K562 (cell line): Measurements from ENCODE around the gene CPLX3. TPM values are rescaled to one million over a fixed set of nuclear protein-coding genes. Genes with fewer than 3 reads are reported as not detected.

Source experiments
- ATAC-seq: fragments of 200-7000 bp; cut with Tn5 transposase; 3 replicates; pipeline ENCODE4 v1.9.1; 2020; ENCODE audit warnings: moderate library complexity
- BruUV-seq: library from RNA; stranded (reverse); fragments of 400-500 nt; replicated peaks from 2 replicates; lab custom pipeline; 2021; lab: Mats Ljungman, UMichigan
- CTCF ChIA-PET: fragments of 300-600 bp; formaldehyde crosslinking; extraction: SDS; loops from one replicate; lab custom pipeline; 2021; ENCODE audit warnings: low intra/inter-chr PET ratio; lab: Yijun Ruan, JAX
- POLR2A ChIA-PET: fragments of 300-600, 350-650 bp; sonication (Branson Sonifier 250); formaldehyde crosslinking; extraction: SDS; loops from one replicate; lab custom pipeline; 2021; ENCODE audit warnings: antibody characterized with exemption, inconsistent platforms; lab: Yijun Ruan, JAX
- DNase-seq, 4 experiments: peaks; one replicate each; pipeline versions ENCODE4 v3.0.0 to v3.0.0-alpha.2; 2011 to 2018; ENCODE audit warnings: low spot score in 3 of 4, mixed read lengths in 3 of 4; ENCODE audit errors: extremely low read depth in 1 of 4
- FAIRE-seq: peaks from 2 replicates; lab custom pipeline; 2011; peaks lifted over from hg19 to GRCh38; lab: Jason Lieb, UNC
- H2AFZ ChIP-seq: 2 replicates; pipeline ENCODE4 v1.6.0; 2011; ENCODE audit warnings: low read depth, low read length, control low read depth, inconsistent platforms
- H3K27ac ChIP-seq: fragments of 200-600 bp; 3 replicates; pipeline ENCODE4 v1.8.0; 2011; ENCODE audit warnings: low read depth, mild to moderate bottlenecking, control low read depth, inconsistent platforms, low read length, moderate library complexity, mixed read lengths; ENCODE audit errors: extremely low read depth
- H3K27me3 ChIP-seq, 2 experiments: fragments of 300-600 bp in 1 of 2; 2 replicates in 1 of 2; 3 replicates in 1 of 2; pipeline versions ENCODE4 v1.6.0 to v1.8.0; 2011; ENCODE audit warnings: inconsistent platforms in 2 of 2, low read length in 2 of 2, mild to moderate bottlenecking in 1 of 2, mixed read lengths in 1 of 2, moderate library complexity in 1 of 2; ENCODE audit not compliant: control insufficient read depth in 2 of 2, insufficient read depth in 2 of 2
- H3K36me3 ChIP-seq: fragments of 300-600 bp; 3 replicates; pipeline ENCODE4 v1.8.0; 2011; ENCODE audit warnings: mild to moderate bottlenecking, low read length, inconsistent platforms; ENCODE audit not compliant: control insufficient read depth, insufficient read depth
- H3K4me1 ChIP-seq, 2 experiments: fragments of 200-600 bp in 1 of 2; replicated peaks in 1 of 2; 2 replicates in 1 of 2; 3 replicates in 1 of 2; pipeline versions ENCODE4 v1.5.1 to v1.8.0; 2011; ENCODE audit warnings: inconsistent platforms in 2 of 2, low read length in 2 of 2, mild to moderate bottlenecking in 1 of 2, mixed read lengths in 1 of 2, moderate library complexity in 1 of 2; ENCODE audit not compliant: control insufficient read depth in 2 of 2, insufficient read depth in 2 of 2
- H3K4me2 ChIP-seq: 2 replicates; pipeline ENCODE4 v1.6.1; 2011; ENCODE audit warnings: low read length, control low read depth, inconsistent platforms, mixed read lengths; ENCODE audit not compliant: insufficient read depth
- H3K4me3 ChIP-seq: fragments of 200-600 bp; sonication (generic), shearing (Covaris generic); 2 replicates; pipeline ENCODE4 v1.5.1; 2016; ENCODE audit warnings: control low read depth, inconsistent platforms
- H3K79me2 ChIP-seq: fragments of 200-600 bp; 3 replicates; pipeline ENCODE4 v1.8.0; 2011; ENCODE audit warnings: low read length, inconsistent platforms; ENCODE audit not compliant: control insufficient read depth, insufficient read depth
- H3K9ac ChIP-seq, 2 experiments: 2 replicates each; pipeline versions ENCODE4 v1.6.0 to v1.6.1; 2011; ENCODE audit warnings: low read depth in 2 of 2, low read length in 2 of 2, control low read depth in 1 of 2, inconsistent platforms in 1 of 2, mild to moderate bottlenecking in 1 of 2, mixed read lengths in 1 of 2; ENCODE audit not compliant: insufficient read depth in 1 of 2
- H3K9me1 ChIP-seq: one replicate; pipeline ENCODE4 v1.6.0; 2011; ENCODE audit warnings: inconsistent platforms, mild to moderate bottlenecking, low read length, moderate library complexity; ENCODE audit not compliant: control insufficient read depth, insufficient read depth
- H3K9me3 ChIP-seq: replicated peaks from 2 replicates; pipeline ENCODE4 v1.5.1; 2011; ENCODE audit warnings: low read depth, low read length, inconsistent platforms; ENCODE audit not compliant: control insufficient read depth, insufficient read depth
- H4K20me1 ChIP-seq: replicated peaks from 2 replicates; pipeline ENCODE4 v1.6.1; 2011; ENCODE audit warnings: low read length, inconsistent platforms, mixed read lengths; ENCODE audit not compliant: control insufficient read depth, insufficient read depth
- BCL6 ChIP-seq: fragments of 250-450 bp; sonication (Bioruptor Pico); IDR thresholded peaks from 2 replicates; pipeline ENCODE4 v1.4.0; 2020
- CTBP1 ChIP-seq: fragments of 450-650 bp; IDR thresholded peaks from 2 replicates; pipeline ENCODE4 v1.6.1; 2016; ENCODE audit warnings: borderline replicate concordance
- ZBTB43 ChIP-seq: sonication (generic); formaldehyde crosslinking; IDR thresholded peaks from 2 replicates; pipeline ENCODE4 v1.8.0; 2023; ENCODE audit warnings: mild to moderate bottlenecking, missing genetic modification reagents
- WGBS: fragments of 100-300 bp; shearing (Covaris generic); methylation state at CpG from one replicate; pipeline ENCODE4 v1.1.6; 2016; ENCODE audit warnings: low coverage, mixed read lengths; ENCODE audit not compliant: insufficient coverage; ENCODE audit errors: missing lambda C conversion rate; 5-methylcytosine and 5-hydroxymethylcytosine counted together
- in situ Hi-C: fragments of 300-500 bp; cut with MboI; formaldehyde crosslinking; loops from 4 replicates; pipeline ENCODE4 v1.15.0; 2018; ENCODE audit warnings: inconsistent platforms, mixed read lengths
- intact Hi-C: fragments of 100-400 bp; cut with micrococcal nuclease; formaldehyde crosslinking; loops from 2 replicates; pipeline ENCODE4 v1.14.2; 2022
- polyA plus RNA-seq, 8 experiments: library from polyadenylated mRNA; depleted of rRNA in 4 of 8; stranded (reverse) in 5 of 8; unstranded in 3 of 8; fragments of >200 nt; fragmentation: Nextera tagmentation in 2 of 8; fragmentation: Illumina TruSeq in 1 of 8; extraction: Ambion mirVana in 2 of 8; extraction: Trizol in 1 of 8; gene quantifications; 2 replicates each; pipeline versions ENCODE4 v1.2.1 to v1.2.3, GENCODE V29; 2011 to 2014; ENCODE audit warnings: inconsistent platforms in 1 of 8, missing spikeins in 1 of 8
- total RNA-seq, 7 experiments: library from RNA; depleted of rRNA in 6 of 7; stranded (reverse); fragments of >200 nt in 6 of 7; fragmentation: Illumina TruSeq in 2 of 7; extraction: Trizol in 2 of 7; gene quantifications; 2 replicates each; pipeline versions ENCODE4 v1.2.1 to v1.2.3, GENCODE V29; 2011 to 2021; ENCODE audit warnings: low replicate concordance in 1 of 7
- TF ChIP-seq, protein P1 (sequence below), 3 experiments: fragments of 200-800 bp in 1 of 3; sonication (Bioruptor generic) in 1 of 3; sonication (generic) in 1 of 3; formaldehyde crosslinking in 1 of 3; IDR thresholded peaks; 2 replicates each; pipeline versions ENCODE4 v1.6.1 to v1.8.0; 2016 to 2022; ENCODE audit warnings: mild to moderate bottlenecking in 2 of 3, missing compliant biosample characterization in 2 of 3, missing genetic modification characterization in 2 of 3, missing genetic modification reagents in 1 of 3

Gene CPLX3
- total and polyA plus RNA-seq, 9 of the 15 experiments (the other 6 are each of a cell fraction or from before 2014, with no cell fraction given) = not detected

GRCh38 chr15:74843891-74844299, 17.5 kb downstream of the CPLX3 start:
- Histone ChIP-seq H2AFZ (peak overlapping the region; percentile 89; the same call in 1 of the 2 replicates), H3K79me2 (peaks cover 14% of the 10 kb centered on the region; the same call in 2 of the 3 replicates), H3K27me3 (no peaks in the 10 kb centered on the region), H3K36me3 (peaks cover 56% of the 10 kb centered on the region; the same call in 2 of the 3 replicates), H3K27ac (peak overlapping the region; percentile 65), H3K9me3 (no peaks in the 10 kb centered on the region), H3K4me2 (peak overlapping the region; percentile 99), H3K4me1 (peaks cover 19 to 52% of the 10 kb centered on the region in 2 experiments; a peak in 4 of 5 replicates), H3K9me1 (peaks cover 11% of the 10 kb centered on the region), H3K9ac (peak overlapping the region; percentile 82 to 94), H3K4me3 (no peak overlapping the region), H4K20me1 (peaks cover 4% of the 10 kb centered on the region; the same call in 1 of the 2 replicates)
- WGBS = 50% methylated on average over 8 of the region's 12 CpGs
- TF ChIP-seq BCL6 (CRISPR knock-in tag) (no peak), CTBP1 (peak; percentile 24; the same call in 1 of the 2 replicates), ZBTB43 (no peak)
- TF ChIP-seq, protein P1, sequence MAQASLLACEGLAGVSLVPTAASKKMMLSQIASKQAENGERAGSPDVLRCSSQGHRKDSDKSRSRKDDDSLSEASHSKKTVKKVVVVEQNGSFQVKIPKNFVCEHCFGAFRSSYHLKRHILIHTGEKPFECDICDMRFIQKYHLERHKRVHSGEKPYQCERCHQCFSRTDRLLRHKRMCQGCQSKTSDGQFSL (CRISPR knock-in tag; IDR thresholded peaks at IDR 0.05) = peak; percentile 69; the same call in 1 of the 2 replicates
- TF ChIP-seq, protein P1 (tag; IDR thresholded peaks at IDR 0.05) = no peak
- in situ Hi-C loops = no loop called here
- FAIRE-seq (peak; percentile 19), DNase-seq (peak; percentile 39 to 78 (median 62)), ATAC-seq (no peak)
- POLR2A ChIA-PET = interaction anchor here (0.9 to 1.9 kb wide), 4 partner anchors 12 to 111 kb away, joined by 3 to 4 read pairs (median 4); no protein-coding TSS in a partner anchor
- CTCF ChIA-PET = interaction anchor here (1.7 kb wide), 1 partner anchor 58 kb away, joined by 4 read pairs; no protein-coding TSS in a partner anchor
- BruUV-seq = no TSS peak
- intact Hi-C loops = loop anchor here (5.0 kb wide), 3 partner anchors 48 to 143 kb away; partner anchors contain the start of gene MPI
